Mononuclear cell (primary cell): ENCODE data around the gene ALDH1B1. TPM values are rescaled to one million over a fixed set of nuclear protein-coding genes. Genes with fewer than 3 reads are reported as not detected.

Experiments
- H3K27me3 ChIP-seq: 2 replicates; pipeline ENCODE4 v1.6.0; 2011; ENCODE audit warnings: low read length, control low read depth; ENCODE audit not compliant: insufficient read depth
- H3K4me1 ChIP-seq: 2 replicates; pipeline ENCODE4 v1.5.1; 2011; ENCODE audit warnings: mild to moderate bottlenecking, low read length, control low read depth; ENCODE audit not compliant: insufficient read depth
- H3K4me3 ChIP-seq: 2 replicates; pipeline ENCODE4 v1.5.1; 2011; ENCODE audit warnings: mild to moderate bottlenecking, low read length, moderate library complexity
- H3K9me3 ChIP-seq: 2 replicates; pipeline ENCODE4 v1.5.1; 2011; ENCODE audit warnings: low read depth, mild to moderate bottlenecking, control low read depth, low read length
- total RNA-seq: library from RNA; depleted of rRNA; stranded (reverse); fragments of >200 nt; gene quantifications from one replicate; pipeline ENCODE4 v1.2.3, GENCODE V29; 2012

The ALDH1B1 gene
- 0.52 TPM for total RNA-seq

- Histone ChIP-seq H3K4me1 (peaks cover 13% of the 10 kb centered on the region), H3K4me3 (peak within 1 kb of the TSS; percentile 54)
These were observed at the start of gene ALDH1B1 for GRCh38 chr9:38392235-38393127. TSS of gene ALDH1B1 (plus strand) at chr9:38392702. CDS start at chr9:38395749, 3,047 bp downstream.

GRCh38 chr9:38343037-38343436, 49.5 kb upstream of the ALDH1B1 start:
- Histone ChIP-seq H3K9me3 (no peaks in the 10 kb centered on the region), H3K27me3 (no peaks in the 10 kb centered on the region), H3K4me1 (no peaks in the 10 kb centered on the region), H3K4me3 (no peak overlapping the region)

More at GRCh38 chr9:38392235-38393127, at the start of gene ALDH1B1:
- Histone ChIP-seq H3K27me3 (no peaks in the 10 kb centered on the region), H3K9me3 (no peaks in the 10 kb centered on the region)

DNA sequence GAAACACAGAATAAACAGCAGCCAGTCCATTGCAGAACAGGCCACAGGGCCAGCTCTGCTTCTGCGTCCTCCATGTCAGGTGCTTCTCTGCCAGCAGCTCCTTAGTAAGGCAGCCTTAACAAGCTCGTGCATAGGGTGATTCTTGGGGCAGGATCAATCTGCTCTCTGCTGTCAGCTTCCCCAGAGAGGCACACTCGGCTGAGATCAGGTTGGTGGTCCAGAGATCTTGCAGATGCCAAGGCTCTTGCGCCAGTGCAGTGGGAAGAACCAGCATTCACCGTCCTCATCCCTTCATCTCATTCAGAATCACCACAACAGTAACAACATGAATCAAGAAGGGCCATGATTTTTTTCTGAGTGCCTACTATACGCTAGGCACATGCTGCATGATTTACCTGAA, 49.0 kb upstream of the ALDH1B1 start:
- H3K27me3 ChIP-seq, result no peaks in the 10 kb centered on the region
- H3K9me3 ChIP-seq, result no peaks in the 10 kb centered on the region
- no peaks in the 10 kb centered on the region for H3K4me1 ChIP-seq
- H3K4me3 ChIP-seq, result no peak overlapping the region

DNA sequence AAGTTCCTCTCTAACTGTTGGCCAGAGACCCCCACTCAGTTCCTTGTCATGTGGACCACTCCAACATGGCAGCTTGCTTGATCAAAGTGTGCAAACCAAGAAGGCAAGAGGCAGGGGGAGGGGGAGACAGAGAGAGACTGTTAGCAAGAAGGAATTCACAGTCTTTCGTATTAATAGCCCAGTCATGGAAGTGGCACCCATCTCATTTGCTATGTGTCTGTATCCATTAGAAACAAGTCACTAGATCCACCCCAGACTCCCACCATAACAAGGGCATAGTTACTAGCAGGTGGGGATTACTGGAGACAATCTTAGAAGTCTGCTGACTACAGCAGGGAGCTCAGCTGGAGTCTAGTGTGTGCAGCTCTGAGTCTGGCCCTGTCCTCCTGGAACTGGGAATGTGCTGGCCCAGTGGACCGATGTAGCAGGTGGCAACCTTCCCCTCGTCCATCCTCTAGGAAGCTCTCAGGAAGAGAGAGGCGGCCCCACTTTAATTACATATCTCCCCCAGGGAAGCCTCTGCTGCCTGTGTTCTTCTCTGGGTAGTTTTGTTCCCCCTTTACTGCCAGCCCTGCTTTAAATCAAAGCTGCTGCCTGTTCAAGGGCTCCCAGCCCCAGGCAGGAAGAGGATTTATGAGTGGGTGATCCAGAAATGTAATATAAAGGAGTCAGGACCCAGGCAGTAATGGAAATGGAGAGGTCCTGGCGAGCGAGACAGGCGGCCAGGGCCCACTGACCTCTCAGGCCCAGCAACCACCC, 47.8 kb upstream of the ALDH1B1 start:
- Histone ChIP-seq H3K4me3 (no peak overlapping the region), H3K9me3 (no peaks in the 10 kb centered on the region), H3K27me3 (no peaks in the 10 kb centered on the region), H3K4me1 (no peaks in the 10 kb centered on the region)

DNA sequence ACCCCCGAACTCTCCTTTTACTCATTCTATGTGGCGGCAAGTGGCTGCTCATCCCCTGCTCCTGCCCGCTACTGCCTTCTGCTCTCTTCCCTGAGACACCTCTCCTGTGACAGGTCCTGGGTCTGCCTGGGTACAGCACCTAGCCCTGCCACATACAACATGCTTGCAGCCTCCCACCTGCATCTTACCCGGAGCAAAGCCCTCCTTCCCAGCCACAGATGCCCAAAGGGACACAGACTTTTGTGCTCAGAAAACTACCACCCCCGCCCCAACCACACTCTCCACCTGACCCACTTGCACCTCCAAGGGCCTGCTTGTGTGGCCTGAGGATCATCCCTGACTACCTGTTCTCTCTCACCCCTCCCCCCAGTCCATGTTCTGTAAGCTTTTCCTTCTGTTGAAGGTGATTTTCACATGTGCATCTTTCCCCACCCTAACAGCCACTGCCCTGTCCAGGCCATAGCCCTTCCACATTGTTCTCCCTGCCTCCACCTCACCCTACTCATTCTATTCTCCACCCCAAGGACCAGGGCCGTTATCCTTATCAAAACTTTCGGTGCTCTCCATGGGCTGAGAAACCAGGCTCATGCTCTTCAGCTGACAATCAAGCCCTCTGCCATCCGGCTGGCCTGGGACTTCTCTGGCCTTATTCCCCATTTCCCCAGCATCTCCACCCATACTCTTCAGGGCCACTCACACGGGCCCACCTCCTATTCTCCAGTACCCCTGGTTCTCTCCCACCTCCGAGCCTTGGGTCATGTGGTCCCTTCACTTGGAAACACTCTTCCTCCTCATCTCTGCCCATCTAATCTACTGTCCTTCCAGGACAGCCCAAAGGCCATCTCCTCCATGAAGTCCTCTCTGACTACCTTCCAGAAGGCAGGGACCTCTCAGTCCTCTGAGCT, 46.4 kb upstream of the ALDH1B1 start:
- Histone ChIP-seq H3K4me1 (no peaks in the 10 kb centered on the region), H3K9me3 (no peaks in the 10 kb centered on the region), H3K27me3 (no peaks in the 10 kb centered on the region), H3K4me3 (no peak overlapping the region)

- Histone ChIP-seq H3K9me3 (no peaks in the 10 kb centered on the region), H3K4me3 (no peak overlapping the region), H3K27me3 (no peaks in the 10 kb centered on the region), H3K4me1 (no peaks in the 10 kb centered on the region)
These were observed 45.7 kb upstream of the ALDH1B1 start for GRCh38 chr9:38346811-38347210.

GRCh38 chr9:38347271-38347671, 45.2 kb upstream of the ALDH1B1 start:
- Histone ChIP-seq H3K9me3 (no peaks in the 10 kb centered on the region), H3K27me3 (no peaks in the 10 kb centered on the region), H3K4me3 (no peak overlapping the region), H3K4me1 (no peaks in the 10 kb centered on the region)

GRCh38 chr9:38347946-38348345, 44.6 kb upstream of the ALDH1B1 start:
- Histone ChIP-seq H3K9me3 (no peaks in the 10 kb centered on the region), H3K27me3 (no peaks in the 10 kb centered on the region), H3K4me1 (no peaks in the 10 kb centered on the region), H3K4me3 (no peak overlapping the region)

GRCh38 chr9:38350529-38350928, 42.0 kb upstream of the ALDH1B1 start:
- H3K4me3 ChIP-seq, result no peak overlapping the region
- H3K9me3 ChIP-seq, result no peaks in the 10 kb centered on the region
- H3K4me1 ChIP-seq, result no peaks in the 10 kb centered on the region
- no peaks in the 10 kb centered on the region for H3K27me3 ChIP-seq

DNA sequence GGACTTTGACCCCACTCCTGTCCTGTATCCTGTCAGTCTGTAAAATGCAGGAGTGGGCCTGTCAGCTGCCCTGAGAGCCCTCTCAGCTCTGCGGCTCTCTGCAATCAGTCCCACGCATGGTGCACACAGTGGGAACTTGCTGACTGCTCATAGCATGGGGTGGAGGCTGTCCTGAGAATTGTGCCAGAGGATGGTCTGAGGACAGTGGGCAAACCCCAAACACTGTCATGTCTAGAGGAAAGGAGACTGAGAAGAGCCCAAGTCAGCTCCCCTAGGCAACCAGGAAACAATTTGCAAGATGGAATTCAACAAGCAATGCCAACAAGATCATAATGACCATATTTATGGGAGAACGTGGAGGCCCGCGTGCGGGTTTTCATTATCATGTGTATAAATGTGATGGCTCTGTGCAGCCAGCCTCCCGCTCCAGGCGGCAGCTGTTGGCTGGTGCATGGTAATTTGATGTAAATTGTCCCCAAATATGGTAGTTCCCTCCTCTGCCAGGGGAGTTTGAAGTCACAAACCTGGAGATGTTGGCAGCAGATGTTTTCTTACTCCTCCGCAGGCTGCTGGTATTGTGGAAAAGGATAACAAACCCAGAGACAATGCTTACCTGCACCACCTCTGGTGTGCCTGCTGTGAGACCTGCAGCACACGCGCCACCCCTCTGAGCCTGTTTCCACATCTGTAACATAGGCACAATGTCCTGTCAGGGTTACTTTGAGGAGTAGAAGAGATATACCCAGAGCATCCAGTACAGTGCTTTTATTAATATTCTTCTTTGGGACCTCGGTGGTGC, 39.8 kb upstream of the ALDH1B1 start:
- no peaks in the 10 kb centered on the region for H3K4me1 ChIP-seq
- H3K9me3 ChIP-seq, result no peaks in the 10 kb centered on the region
- no peaks in the 10 kb centered on the region for H3K27me3 ChIP-seq
- H3K4me3 ChIP-seq, result no peak overlapping the region

GRCh38 chr9:38355115-38355514, 37.4 kb upstream of the ALDH1B1 start:
- Histone ChIP-seq H3K9me3 (no peaks in the 10 kb centered on the region), H3K4me3 (no peak overlapping the region), H3K27me3 (no peaks in the 10 kb centered on the region), H3K4me1 (no peaks in the 10 kb centered on the region)

DNA sequence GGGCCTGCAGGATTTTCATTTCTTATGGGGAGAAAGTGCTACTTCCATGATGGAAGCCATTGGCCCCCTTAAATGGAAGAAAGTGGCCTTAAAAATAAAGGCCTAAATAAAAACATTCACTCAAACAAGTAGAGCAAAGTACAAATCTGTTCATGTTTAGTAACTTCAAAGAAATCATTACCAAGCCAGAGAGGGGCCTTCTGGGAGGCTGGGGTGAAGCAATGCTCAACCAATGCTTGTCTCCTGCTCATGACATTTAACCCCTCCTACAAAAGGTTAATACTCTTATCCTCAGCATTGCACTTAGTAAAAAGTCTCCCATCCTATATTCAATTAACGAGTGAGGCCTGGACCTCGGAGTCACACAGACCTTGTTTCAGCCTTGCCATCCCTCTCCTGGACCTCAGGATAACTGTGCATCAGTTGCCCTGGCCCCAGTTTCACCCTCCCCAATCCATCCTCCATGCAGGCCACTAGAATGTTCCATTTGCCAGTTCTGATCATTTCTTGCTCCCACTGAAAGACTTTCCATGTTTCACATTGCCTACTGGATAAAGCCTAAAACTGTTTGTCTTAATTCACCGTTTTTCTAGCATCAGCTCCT, 36.9 kb upstream of the ALDH1B1 start:
- Histone ChIP-seq H3K4me3 (no peak overlapping the region), H3K9me3 (no peaks in the 10 kb centered on the region), H3K27me3 (no peaks in the 10 kb centered on the region), H3K4me1 (no peaks in the 10 kb centered on the region)

DNA sequence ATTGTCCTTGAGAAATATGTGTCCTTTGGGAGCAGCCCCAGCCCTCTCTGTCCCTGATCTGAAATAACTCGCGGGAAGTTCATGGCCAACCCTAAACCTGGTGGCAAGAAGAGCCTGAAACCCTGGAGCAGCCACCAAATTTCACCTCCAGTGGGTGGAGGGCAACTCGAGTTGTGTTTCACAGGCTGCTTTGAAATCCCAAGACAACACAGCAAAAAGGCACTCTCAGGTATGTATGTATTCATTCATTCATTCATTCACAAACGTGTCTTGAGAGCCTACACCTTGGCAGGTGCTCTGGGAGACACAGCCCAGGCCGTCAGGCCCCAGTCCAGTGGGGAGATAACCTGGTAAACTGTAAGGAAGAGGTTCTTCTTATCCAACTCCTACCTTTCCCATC, 35.7 kb upstream of the ALDH1B1 start:
- Histone ChIP-seq H3K4me1 (no peaks in the 10 kb centered on the region), H3K27me3 (no peaks in the 10 kb centered on the region), H3K4me3 (no peak overlapping the region), H3K9me3 (no peaks in the 10 kb centered on the region)
